ENCODE measurements around the gene PCDHGA9.

DNA sequence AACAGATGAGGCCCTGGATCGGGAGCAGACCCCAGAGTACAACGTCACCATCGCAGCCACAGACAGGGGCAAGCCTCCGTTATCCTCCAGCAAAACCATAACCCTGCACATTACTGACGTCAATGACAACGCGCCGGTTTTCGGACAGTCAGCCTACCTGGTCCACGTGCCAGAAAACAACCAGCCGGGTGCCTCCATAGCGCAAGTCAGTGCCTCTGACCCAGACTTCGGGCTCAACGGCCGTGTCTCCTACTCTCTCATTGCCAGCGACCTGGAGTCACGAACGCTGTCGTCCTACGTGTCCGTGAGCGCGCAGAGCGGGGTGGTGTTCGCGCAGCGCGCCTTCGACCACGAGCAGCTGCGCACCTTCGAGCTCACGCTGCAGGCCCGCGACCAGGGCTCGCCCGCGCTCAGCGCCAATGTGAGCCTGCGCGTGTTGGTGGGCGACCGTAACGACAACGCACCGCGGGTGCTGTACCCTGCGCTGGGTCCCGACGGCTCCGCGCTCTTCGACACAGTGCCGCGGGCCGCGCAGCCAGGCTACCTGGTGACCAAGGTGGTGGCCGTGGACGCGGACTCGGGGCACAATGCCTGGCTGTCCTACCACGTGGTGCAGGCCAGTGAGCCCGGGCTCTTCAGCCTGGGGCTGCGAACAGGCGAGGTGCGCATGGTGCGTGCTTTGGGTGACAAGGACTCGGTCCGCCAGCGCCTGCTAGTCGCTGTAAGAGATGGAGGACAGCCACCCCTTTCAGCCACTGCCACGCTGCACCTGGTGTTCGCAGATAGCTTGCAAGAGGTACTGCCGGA lies 16.7 kb downstream of the PCDHGA9 start:
- TF ChIP-seq, protein P1, sequence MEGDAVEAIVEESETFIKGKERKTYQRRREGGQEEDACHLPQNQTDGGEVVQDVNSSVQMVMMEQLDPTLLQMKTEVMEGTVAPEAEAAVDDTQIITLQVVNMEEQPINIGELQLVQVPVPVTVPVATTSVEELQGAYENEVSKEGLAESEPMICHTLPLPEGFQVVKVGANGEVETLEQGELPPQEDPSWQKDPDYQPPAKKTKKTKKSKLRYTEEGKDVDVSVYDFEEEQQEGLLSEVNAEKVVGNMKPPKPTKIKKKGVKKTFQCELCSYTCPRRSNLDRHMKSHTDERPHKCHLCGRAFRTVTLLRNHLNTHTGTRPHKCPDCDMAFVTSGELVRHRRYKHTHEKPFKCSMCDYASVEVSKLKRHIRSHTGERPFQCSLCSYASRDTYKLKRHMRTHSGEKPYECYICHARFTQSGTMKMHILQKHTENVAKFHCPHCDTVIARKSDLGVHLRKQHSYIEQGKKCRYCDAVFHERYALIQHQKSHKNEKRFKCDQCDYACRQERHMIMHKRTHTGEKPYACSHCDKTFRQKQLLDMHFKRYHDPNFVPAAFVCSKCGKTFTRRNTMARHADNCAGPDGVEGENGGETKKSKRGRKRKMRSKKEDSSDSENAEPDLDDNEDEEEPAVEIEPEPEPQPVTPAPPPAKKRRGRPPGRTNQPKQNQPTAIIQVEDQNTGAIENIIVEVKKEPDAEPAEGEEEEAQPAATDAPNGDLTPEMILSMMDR (conservative IDR thresholded peaks at IDR 0.05 in 1 of 2, IDR thresholded peaks at IDR 0.05 in 1 of 2; ENCODE audit: low read depth in 1 of 2, low read length in 2 of 2): no peak
- no peak for TF ChIP-seq EZH2 (IDR thresholded peaks at IDR 0.05; ENCODE audit: low read length, missing control alignments)

Measured in fibroblast of lung (primary cell).